ENCODE results near the gene EVI5L.

Gene EVI5L

DNA sequence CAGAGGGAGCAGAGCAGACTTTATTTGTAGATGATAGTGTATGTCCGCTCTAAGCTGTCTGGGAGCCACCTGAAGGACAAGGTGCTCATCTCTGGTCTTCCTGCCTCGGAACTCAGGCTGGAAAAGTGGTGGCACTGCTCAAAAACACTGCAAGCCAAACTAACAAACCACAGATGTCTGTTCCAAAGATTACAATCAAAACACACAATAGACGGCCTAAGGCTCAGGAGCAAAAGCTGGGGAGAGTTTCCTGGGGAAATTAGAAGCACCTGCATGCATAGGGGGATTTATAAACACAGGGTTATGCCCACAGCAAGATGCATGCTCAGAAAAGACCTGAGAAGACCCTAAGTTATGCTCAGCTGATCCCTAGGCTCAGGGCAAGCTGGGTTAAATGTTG lies 9.4 kb upstream of the EVI5L start:
- no peak for ATAC-seq (ENCODE audit: low read depth)
- DNase-seq (ENCODE audit: low spot score), result no peak
- no peaks in the 10 kb centered on the region for H3K4me1 ChIP-seq (ENCODE audit: insufficient read depth, poor library complexity, severe bottlenecking)
- H3K9me3 ChIP-seq (ENCODE audit: severe bottlenecking), result peaks cover 2% of the 10 kb centered on the region
- no peaks in the 10 kb centered on the region for H3K36me3 ChIP-seq (ENCODE audit: low read depth)
- no peak overlapping the region for H3K4me3 ChIP-seq (ENCODE audit: severe bottlenecking)
- H3K27me3 ChIP-seq (ENCODE audit: insufficient read depth, poor library complexity, severe bottlenecking), result no peaks in the 10 kb centered on the region
- no peak overlapping the region for H3K27ac ChIP-seq (ENCODE audit: poor library complexity, severe bottlenecking)
- TF ChIP-seq, protein P1, sequence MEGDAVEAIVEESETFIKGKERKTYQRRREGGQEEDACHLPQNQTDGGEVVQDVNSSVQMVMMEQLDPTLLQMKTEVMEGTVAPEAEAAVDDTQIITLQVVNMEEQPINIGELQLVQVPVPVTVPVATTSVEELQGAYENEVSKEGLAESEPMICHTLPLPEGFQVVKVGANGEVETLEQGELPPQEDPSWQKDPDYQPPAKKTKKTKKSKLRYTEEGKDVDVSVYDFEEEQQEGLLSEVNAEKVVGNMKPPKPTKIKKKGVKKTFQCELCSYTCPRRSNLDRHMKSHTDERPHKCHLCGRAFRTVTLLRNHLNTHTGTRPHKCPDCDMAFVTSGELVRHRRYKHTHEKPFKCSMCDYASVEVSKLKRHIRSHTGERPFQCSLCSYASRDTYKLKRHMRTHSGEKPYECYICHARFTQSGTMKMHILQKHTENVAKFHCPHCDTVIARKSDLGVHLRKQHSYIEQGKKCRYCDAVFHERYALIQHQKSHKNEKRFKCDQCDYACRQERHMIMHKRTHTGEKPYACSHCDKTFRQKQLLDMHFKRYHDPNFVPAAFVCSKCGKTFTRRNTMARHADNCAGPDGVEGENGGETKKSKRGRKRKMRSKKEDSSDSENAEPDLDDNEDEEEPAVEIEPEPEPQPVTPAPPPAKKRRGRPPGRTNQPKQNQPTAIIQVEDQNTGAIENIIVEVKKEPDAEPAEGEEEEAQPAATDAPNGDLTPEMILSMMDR (IDR thresholded peaks at IDR 0.05; ENCODE audit: poor library complexity, severe bottlenecking), result no peak

DNA sequence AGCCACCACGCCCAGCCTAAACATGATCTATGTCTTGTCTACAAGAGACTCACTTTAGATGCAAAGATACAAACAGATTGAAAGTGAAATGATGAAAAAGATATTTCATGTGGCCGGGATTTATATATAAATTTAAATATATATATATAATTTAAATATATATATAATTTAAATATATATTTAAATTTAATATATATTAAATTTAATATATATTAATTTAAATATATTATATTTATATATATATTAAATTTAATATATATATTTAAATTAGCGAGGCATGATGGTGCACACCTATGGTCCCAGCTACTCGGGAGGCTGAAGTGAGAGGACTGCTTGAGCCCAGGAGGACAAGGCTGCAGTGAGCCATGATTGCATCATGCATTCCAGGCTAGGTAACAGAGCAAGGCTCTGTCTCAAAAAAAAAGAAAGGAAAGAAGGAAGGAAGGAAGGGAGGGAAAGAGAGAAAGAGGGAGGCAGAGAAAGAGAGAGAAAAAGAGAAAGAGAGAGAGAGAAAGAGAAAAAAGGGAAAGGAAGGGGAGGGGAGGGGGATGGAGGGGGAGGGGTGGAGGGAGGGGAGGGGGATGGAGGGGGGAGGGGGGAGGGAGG lies 7.0 kb upstream of the EVI5L start:
- no peaks in the 10 kb centered on the region for H3K36me3 ChIP-seq (ENCODE audit: low read depth)
- ATAC-seq (ENCODE audit: low read depth), result no peak
- TF ChIP-seq, protein P1 (IDR thresholded peaks at IDR 0.05; ENCODE audit: poor library complexity, severe bottlenecking), result no peak
- peaks cover 2% of the 10 kb centered on the region for H3K9me3 ChIP-seq (ENCODE audit: severe bottlenecking)
- no peak for DNase-seq (ENCODE audit: low spot score)
- H3K27me3 ChIP-seq (ENCODE audit: insufficient read depth, poor library complexity, severe bottlenecking), result no peaks in the 10 kb centered on the region
- no peak overlapping the region for H3K4me3 ChIP-seq (ENCODE audit: severe bottlenecking)
- H3K27ac ChIP-seq (ENCODE audit: poor library complexity, severe bottlenecking), result no peak overlapping the region
- H3K4me1 ChIP-seq (ENCODE audit: insufficient read depth, poor library complexity, severe bottlenecking), result no peaks in the 10 kb centered on the region

DNA sequence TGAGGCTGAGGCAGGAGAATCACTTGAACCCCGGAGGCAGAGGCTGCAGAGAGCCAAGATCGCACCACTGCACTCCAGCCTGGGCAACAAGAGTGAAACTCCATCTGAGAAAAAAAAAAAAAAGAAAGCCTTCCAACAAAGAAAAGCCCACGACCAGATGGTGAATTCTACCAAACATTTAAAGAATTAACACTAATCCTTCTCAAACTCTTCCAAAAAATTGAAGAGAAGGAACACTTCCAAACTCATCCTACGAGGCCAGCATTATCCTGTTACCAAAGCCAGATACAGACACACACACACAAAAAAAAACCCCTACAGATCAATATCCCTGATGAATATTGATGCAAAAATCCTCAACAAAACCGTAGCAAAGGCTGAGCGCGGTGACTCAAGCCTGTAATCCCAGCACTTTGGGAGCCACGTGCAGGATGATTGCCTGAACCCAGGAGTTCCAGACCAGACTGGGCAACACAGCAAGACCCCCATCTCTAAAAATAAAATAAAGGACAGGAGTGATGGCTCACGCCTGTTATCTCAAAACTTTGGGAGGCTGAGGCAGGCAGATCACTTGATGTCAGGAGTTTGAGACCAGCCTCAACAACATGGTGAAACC lies 6.2 kb upstream of the EVI5L start:
- DNase-seq (ENCODE audit: low spot score), result no peak
- Histone ChIP-seq H3K27ac (ENCODE audit: poor library complexity, severe bottlenecking) (no peak overlapping the region), H3K4me1 (ENCODE audit: insufficient read depth, poor library complexity, severe bottlenecking) (no peaks in the 10 kb centered on the region), H3K4me3 (ENCODE audit: severe bottlenecking) (no peak overlapping the region), H3K36me3 (ENCODE audit: low read depth) (no peaks in the 10 kb centered on the region), H3K9me3 (ENCODE audit: severe bottlenecking) (peaks cover 1% of the 10 kb centered on the region), H3K27me3 (ENCODE audit: insufficient read depth, poor library complexity, severe bottlenecking) (no peaks in the 10 kb centered on the region)
- ATAC-seq (ENCODE audit: low read depth), result no peak
- TF ChIP-seq, protein P1 (IDR thresholded peaks at IDR 0.05; ENCODE audit: poor library complexity, severe bottlenecking), result no peak

DNA sequence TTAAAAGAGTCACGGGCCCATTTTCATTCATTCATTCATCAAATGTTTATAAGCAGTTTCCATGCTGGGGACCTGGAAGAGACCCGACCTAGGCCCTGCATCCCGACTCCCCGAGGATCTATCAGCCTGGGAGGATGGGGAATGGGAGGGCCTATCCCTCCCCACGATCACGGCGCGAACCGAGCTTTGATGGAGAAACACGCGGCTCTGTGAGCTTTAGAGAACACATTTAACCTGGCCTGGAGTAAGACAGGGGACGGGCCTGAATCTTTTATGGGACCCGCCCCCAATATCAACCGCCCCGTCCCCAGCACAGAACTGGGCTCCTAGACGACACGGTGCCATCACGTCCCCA lies 875 bp upstream of the EVI5L start:
- Histone ChIP-seq H3K27ac (ENCODE audit: poor library complexity, severe bottlenecking) (no peak overlapping the region), H3K27me3 (ENCODE audit: insufficient read depth, poor library complexity, severe bottlenecking) (no peaks in the 10 kb centered on the region), H3K4me1 (ENCODE audit: insufficient read depth, poor library complexity, severe bottlenecking) (peaks cover 19% of the 10 kb centered on the region), H3K36me3 (ENCODE audit: low read depth) (no peaks in the 10 kb centered on the region), H3K4me3 (ENCODE audit: severe bottlenecking) (peak overlapping the region; percentile 30), H3K9me3 (ENCODE audit: severe bottlenecking) (no peaks in the 10 kb centered on the region)
- TF ChIP-seq, protein P1 (IDR thresholded peaks at IDR 0.05; ENCODE audit: poor library complexity, severe bottlenecking), result no peak
- DNase-seq (ENCODE audit: low spot score), result no peak
- no peak for ATAC-seq (ENCODE audit: low read depth)

DNA sequence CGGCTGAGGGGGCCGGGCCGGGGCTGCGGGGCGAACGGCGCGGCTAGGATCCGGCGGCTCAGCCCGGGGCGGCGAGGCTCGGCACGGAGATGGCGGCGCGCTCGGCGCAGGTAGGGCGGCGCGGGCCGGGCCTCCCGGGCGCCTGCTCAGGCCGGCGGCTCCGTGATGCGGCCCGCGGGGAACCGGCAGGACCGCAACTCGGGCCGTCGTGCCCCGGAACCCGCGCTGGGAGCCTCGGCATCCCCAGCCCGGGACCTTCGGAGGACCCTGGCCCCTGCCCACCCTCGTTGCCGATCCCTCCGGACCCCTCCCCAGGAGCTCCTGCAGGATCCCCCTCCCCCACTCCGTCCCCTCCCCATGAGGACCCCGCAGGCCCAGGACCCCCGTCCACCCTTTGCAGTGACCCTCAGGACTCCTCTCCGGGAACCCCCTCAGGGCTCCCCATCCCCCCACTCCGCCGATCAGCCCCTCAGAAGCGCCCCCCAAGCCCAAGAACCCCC lies 304 bp downstream of the EVI5L start:
- Histone ChIP-seq H3K4me3 (ENCODE audit: severe bottlenecking) (peak overlapping the region; percentile 84), H3K27me3 (ENCODE audit: insufficient read depth, poor library complexity, severe bottlenecking) (no peaks in the 10 kb centered on the region), H3K36me3 (ENCODE audit: low read depth) (no peaks in the 10 kb centered on the region), H3K9me3 (ENCODE audit: severe bottlenecking) (no peaks in the 10 kb centered on the region), H3K27ac (ENCODE audit: poor library complexity, severe bottlenecking) (no peak overlapping the region), H3K4me1 (ENCODE audit: insufficient read depth, poor library complexity, severe bottlenecking) (peaks cover 20% of the 10 kb centered on the region)
- TF ChIP-seq, protein P1 (IDR thresholded peaks at IDR 0.05; ENCODE audit: poor library complexity, severe bottlenecking), result no peak
- no peak for ATAC-seq (ENCODE audit: low read depth)
- no peak for DNase-seq (ENCODE audit: low spot score)
